ENCODE results near the gene ANKFN1.

Gene ANKFN1

GRCh38 chr17:56424543-56425044, 271.3 kb downstream of the ANKFN1 start:
- no peaks in the 10 kb centered on the region for H3K27me3 ChIP-seq (ENCODE audit: control insufficient read depth, insufficient read depth, low read length, poor library complexity, severe bottlenecking)
- 95 to 100% methylated on average over 2 of the region's 2 CpGs for whole genome bisulfite sequencing, 2 experiments
- no peaks in the 10 kb centered on the region for H3K4me1 ChIP-seq (ENCODE audit: control insufficient read depth, insufficient read depth, low read length)
- no peaks in the 10 kb centered on the region for H3K9me3 ChIP-seq (ENCODE audit: control insufficient read depth, low read length)
- no peaks in the 10 kb centered on the region for H3K36me3 ChIP-seq (ENCODE audit: control insufficient read depth, insufficient read depth, low read length)
- H3K4me3 ChIP-seq (ENCODE audit: insufficient read depth, low read depth, low read length) = no peak overlapping the region
- H3K27ac ChIP-seq (ENCODE audit: insufficient read depth, low read depth, low read length, poor library complexity, severe bottlenecking) = no peak overlapping the region

DNA sequence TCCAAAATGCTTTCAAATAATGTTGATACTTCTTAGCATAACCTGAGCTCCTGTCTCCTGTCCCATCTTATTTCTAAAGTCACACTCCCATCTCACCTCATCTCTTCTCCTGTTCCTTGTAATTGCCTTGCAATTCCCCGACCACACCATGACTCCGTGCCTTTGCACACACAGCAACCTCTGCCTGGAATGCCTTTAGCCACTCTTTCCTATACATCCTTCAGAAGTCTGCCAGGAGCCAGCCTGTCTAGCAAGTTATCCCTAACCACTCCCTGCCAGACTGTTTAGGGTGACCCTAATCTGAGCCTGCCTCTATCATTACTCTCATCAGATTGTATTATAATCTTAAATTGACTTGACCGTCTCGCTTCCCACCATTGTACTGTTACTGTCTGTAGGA, 272.2 kb downstream of the ANKFN1 start:
- H3K27me3 ChIP-seq (ENCODE audit: control insufficient read depth, insufficient read depth, low read length, poor library complexity, severe bottlenecking) = no peaks in the 10 kb centered on the region
- WGBS, 2 experiments = 92 to 95% methylated on average over 2 to 4 of the region's 4 CpGs
- H3K4me1 ChIP-seq (ENCODE audit: control insufficient read depth, insufficient read depth, low read length) = no peaks in the 10 kb centered on the region
- H3K4me3 ChIP-seq (ENCODE audit: insufficient read depth, low read depth, low read length) = no peak overlapping the region
- H3K27ac ChIP-seq (ENCODE audit: insufficient read depth, low read depth, low read length, poor library complexity, severe bottlenecking) = no peak overlapping the region
- H3K36me3 ChIP-seq (ENCODE audit: control insufficient read depth, insufficient read depth, low read length) = no peaks in the 10 kb centered on the region
- no peaks in the 10 kb centered on the region for H3K9me3 ChIP-seq (ENCODE audit: control insufficient read depth, low read length)

DNA sequence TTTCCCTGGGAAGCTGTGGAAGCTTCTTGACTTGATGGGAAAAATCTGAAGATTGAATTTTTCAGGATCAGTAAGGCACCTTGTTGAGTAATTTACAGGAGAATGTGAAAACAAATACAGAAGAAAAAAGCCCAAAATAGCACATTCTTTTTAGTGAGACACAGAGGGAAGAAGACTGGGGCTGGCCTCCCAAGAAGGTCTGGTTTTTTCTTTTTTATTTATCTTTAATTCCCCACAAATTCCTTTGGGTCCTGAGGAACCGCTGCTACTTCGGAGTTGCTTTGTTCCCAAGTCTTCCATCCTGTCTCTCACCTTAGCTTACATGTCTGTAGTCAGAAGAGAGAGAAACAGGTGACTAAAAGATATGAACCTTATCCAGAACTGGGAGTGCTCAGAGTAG, 273.6 kb downstream of the ANKFN1 start:
- Histone ChIP-seq H3K9me3 (ENCODE audit: control insufficient read depth, low read length) (no peaks in the 10 kb centered on the region), H3K27ac (ENCODE audit: insufficient read depth, low read depth, low read length, poor library complexity, severe bottlenecking) (no peak overlapping the region), H3K4me1 (ENCODE audit: control insufficient read depth, insufficient read depth, low read length) (peaks cover 7% of the 10 kb centered on the region), H3K27me3 (ENCODE audit: control insufficient read depth, insufficient read depth, low read length, poor library complexity, severe bottlenecking) (no peaks in the 10 kb centered on the region), H3K4me3 (ENCODE audit: insufficient read depth, low read depth, low read length) (no peak overlapping the region), H3K36me3 (ENCODE audit: control insufficient read depth, insufficient read depth, low read length) (no peaks in the 10 kb centered on the region)
- WGBS, 2 experiments = 79% methylated on average over 2 of the region's 2 CpGs; no CpG with 5 or more reads in 1 of the 2 experiments

GRCh38 chr17:56431736-56432135, 278.5 kb downstream of the ANKFN1 start:
- H3K9me3 ChIP-seq (ENCODE audit: control insufficient read depth, low read length) = no peaks in the 10 kb centered on the region
- 19 to 24% methylated on average over 3 of the region's 3 CpGs for whole genome bisulfite sequencing, 2 experiments
- H3K27me3 ChIP-seq (ENCODE audit: control insufficient read depth, insufficient read depth, low read length, poor library complexity, severe bottlenecking) = no peaks in the 10 kb centered on the region
- H3K4me3 ChIP-seq (ENCODE audit: insufficient read depth, low read depth, low read length) = no peak overlapping the region
- H3K36me3 ChIP-seq (ENCODE audit: control insufficient read depth, insufficient read depth, low read length) = no peaks in the 10 kb centered on the region
- peak overlapping the region; percentile 60 for H3K27ac ChIP-seq (ENCODE audit: insufficient read depth, low read depth, low read length, poor library complexity, severe bottlenecking)
- peaks cover 7% of the 10 kb centered on the region for H3K4me1 ChIP-seq (ENCODE audit: control insufficient read depth, insufficient read depth, low read length)

DNA sequence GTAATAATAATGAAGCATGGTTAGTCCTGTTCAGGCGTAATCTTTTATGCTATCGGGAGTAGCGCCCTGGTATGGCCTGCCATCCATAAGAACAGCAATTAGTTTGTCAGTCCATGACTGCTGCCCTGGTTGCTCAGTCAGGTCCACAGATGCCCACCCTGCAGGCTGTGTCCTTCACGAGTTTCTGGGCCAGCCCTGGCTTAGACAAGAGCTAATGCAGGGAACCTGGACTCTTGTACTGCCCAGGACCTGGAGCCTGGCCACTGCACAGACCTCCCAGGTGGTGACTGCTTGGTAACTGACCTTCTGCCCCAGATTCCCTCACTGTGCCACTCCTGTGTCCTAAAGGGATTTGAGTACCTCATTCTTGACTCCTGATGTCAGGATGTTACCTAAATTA, 279.2 kb downstream of the ANKFN1 start:
- H3K27ac ChIP-seq (ENCODE audit: insufficient read depth, low read depth, low read length, poor library complexity, severe bottlenecking) = no peak overlapping the region
- H3K4me1 ChIP-seq (ENCODE audit: control insufficient read depth, insufficient read depth, low read length) = peaks cover 7% of the 10 kb centered on the region
- no peaks in the 10 kb centered on the region for H3K9me3 ChIP-seq (ENCODE audit: control insufficient read depth, low read length)
- H3K27me3 ChIP-seq (ENCODE audit: control insufficient read depth, insufficient read depth, low read length, poor library complexity, severe bottlenecking) = no peaks in the 10 kb centered on the region
- no peaks in the 10 kb centered on the region for H3K36me3 ChIP-seq (ENCODE audit: control insufficient read depth, insufficient read depth, low read length)
- no peak overlapping the region for H3K4me3 ChIP-seq (ENCODE audit: insufficient read depth, low read depth, low read length)
- WGBS, 2 experiments = 90 to 93% methylated on average over 4 of the region's 4 CpGs

DNA sequence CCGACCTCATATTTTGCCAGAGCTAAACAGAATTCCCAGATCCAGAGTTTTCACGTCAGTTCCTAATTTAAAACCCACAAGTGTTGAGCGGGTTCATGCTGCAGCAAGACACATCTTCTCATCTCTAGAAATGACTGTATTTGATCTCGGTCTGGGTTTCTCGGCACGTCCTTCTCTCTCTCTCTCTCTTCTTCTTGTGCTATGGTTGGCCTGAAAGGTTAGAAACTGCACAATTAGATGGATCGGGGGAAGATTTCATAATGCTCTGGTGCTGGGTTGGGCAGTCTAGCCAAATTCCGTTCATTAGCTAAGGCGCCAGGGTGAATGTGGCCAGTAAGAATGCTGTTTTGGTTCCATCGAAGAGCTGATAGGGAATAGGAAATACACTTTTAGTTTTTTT, 281.3 kb downstream of the ANKFN1 start:
- 91 to 94% methylated on average over 10 of the region's 10 CpGs for WGBS, 2 experiments
- H3K9me3 ChIP-seq (ENCODE audit: control insufficient read depth, low read length) = no peaks in the 10 kb centered on the region
- no peak overlapping the region for H3K4me3 ChIP-seq (ENCODE audit: insufficient read depth, low read depth, low read length)
- no peaks in the 10 kb centered on the region for H3K27me3 ChIP-seq (ENCODE audit: control insufficient read depth, insufficient read depth, low read length, poor library complexity, severe bottlenecking)
- H3K4me1 ChIP-seq (ENCODE audit: control insufficient read depth, insufficient read depth, low read length) = peaks cover 7% of the 10 kb centered on the region
- no peak overlapping the region for H3K27ac ChIP-seq (ENCODE audit: insufficient read depth, low read depth, low read length, poor library complexity, severe bottlenecking)
- no peaks in the 10 kb centered on the region for H3K36me3 ChIP-seq (ENCODE audit: control insufficient read depth, insufficient read depth, low read length)

GRCh38 chr17:56436142-56436541, 282.9 kb downstream of the ANKFN1 start:
- H3K36me3 ChIP-seq (ENCODE audit: control insufficient read depth, insufficient read depth, low read length) = no peaks in the 10 kb centered on the region
- peaks cover 5% of the 10 kb centered on the region for H3K4me1 ChIP-seq (ENCODE audit: control insufficient read depth, insufficient read depth, low read length)
- H3K4me3 ChIP-seq (ENCODE audit: insufficient read depth, low read depth, low read length) = no peak overlapping the region
- H3K27me3 ChIP-seq (ENCODE audit: control insufficient read depth, insufficient read depth, low read length, poor library complexity, severe bottlenecking) = no peaks in the 10 kb centered on the region
- H3K9me3 ChIP-seq (ENCODE audit: control insufficient read depth, low read length) = no peaks in the 10 kb centered on the region
- no peak overlapping the region for H3K27ac ChIP-seq (ENCODE audit: insufficient read depth, low read depth, low read length, poor library complexity, severe bottlenecking)
- 89 to 99% methylated on average over 4 of the region's 4 CpGs for WGBS, 2 experiments

DNA sequence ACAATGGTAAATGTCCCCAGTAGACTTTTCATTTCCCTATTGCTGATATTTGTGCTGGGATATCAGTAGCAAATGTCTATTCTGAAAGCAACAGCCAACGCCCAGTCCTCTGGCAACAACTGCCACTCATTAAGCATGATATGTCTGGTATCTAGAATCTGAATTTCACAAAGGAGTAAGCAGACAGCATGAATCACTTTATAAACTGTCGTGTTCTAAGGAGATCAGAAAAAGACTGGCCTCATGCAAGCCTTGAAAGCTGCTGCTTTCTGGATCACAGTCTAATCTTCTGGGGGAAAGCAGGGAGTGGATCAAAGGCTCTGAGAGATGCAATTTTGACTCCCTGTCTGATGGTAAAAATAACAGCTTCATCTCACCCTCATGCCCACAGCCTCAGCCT, 287.1 kb downstream of the ANKFN1 start:
- H3K27me3 ChIP-seq (ENCODE audit: control insufficient read depth, insufficient read depth, low read length, poor library complexity, severe bottlenecking) = no peaks in the 10 kb centered on the region
- H3K27ac ChIP-seq (ENCODE audit: insufficient read depth, low read depth, low read length, poor library complexity, severe bottlenecking) = no peak overlapping the region
- H3K4me1 ChIP-seq (ENCODE audit: control insufficient read depth, insufficient read depth, low read length) = no peaks in the 10 kb centered on the region
- H3K4me3 ChIP-seq (ENCODE audit: insufficient read depth, low read depth, low read length) = no peak overlapping the region
- H3K36me3 ChIP-seq (ENCODE audit: control insufficient read depth, insufficient read depth, low read length) = no peaks in the 10 kb centered on the region
- no peaks in the 10 kb centered on the region for H3K9me3 ChIP-seq (ENCODE audit: control insufficient read depth, low read length)
- WGBS, 2 experiments = 84 to 85% methylated on average over 2 of the region's 2 CpGs

GRCh38 chr17:56441308-56441707, 288.0 kb downstream of the ANKFN1 start:
- 50 to 57% methylated on average over 3 of the region's 3 CpGs for WGBS, 2 experiments
- Histone ChIP-seq H3K27me3 (ENCODE audit: control insufficient read depth, insufficient read depth, low read length, poor library complexity, severe bottlenecking) (no peaks in the 10 kb centered on the region), H3K4me3 (ENCODE audit: insufficient read depth, low read depth, low read length) (no peak overlapping the region), H3K36me3 (ENCODE audit: control insufficient read depth, insufficient read depth, low read length) (no peaks in the 10 kb centered on the region), H3K4me1 (ENCODE audit: control insufficient read depth, insufficient read depth, low read length) (no peaks in the 10 kb centered on the region), H3K9me3 (ENCODE audit: control insufficient read depth, low read length) (no peaks in the 10 kb centered on the region), H3K27ac (ENCODE audit: insufficient read depth, low read depth, low read length, poor library complexity, severe bottlenecking) (no peak overlapping the region)

DNA sequence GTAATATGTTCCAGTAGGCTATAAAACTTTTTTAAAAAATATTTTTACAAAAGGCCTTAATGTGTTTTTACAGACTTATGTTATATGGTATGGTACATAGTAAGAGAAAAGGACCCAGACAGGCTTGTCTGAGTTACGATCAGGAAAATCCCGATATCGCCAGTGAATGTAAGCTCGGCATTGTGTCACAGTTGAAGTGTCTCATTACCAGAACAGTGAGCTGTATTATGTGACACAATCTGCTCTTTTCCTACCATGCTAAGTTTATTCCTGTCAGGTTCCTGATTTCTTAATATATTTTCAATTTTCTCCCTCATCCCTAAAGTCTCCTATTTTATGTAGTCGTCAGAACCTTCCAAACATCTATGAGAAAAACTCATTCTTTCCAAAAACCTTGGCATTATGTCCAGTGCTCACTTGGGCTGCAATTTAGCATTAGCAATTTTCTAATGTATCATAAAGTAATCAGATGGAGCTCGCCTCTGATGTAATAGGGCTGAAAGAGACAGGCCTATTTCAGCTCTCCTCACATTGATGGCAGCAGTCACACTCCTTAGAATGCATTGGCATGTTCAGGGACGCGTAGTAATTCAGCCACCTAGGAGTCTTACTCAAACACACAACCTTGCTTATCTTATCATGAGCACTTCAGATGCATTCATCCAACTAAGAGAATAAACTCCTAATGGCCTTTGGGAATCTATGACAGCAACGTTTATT, 292.6 kb downstream of the ANKFN1 start:
- no peak overlapping the region for H3K27ac ChIP-seq (ENCODE audit: insufficient read depth, low read depth, low read length, poor library complexity, severe bottlenecking)
- H3K9me3 ChIP-seq (ENCODE audit: control insufficient read depth, low read length) = no peaks in the 10 kb centered on the region
- WGBS, 2 experiments = 93 to 94% methylated on average over 9 of the region's 9 CpGs
- no peaks in the 10 kb centered on the region for H3K36me3 ChIP-seq (ENCODE audit: control insufficient read depth, insufficient read depth, low read length)
- no peaks in the 10 kb centered on the region for H3K4me1 ChIP-seq (ENCODE audit: control insufficient read depth, insufficient read depth, low read length)
- H3K27me3 ChIP-seq (ENCODE audit: control insufficient read depth, insufficient read depth, low read length, poor library complexity, severe bottlenecking) = no peaks in the 10 kb centered on the region
- H3K4me3 ChIP-seq (ENCODE audit: insufficient read depth, low read depth, low read length) = no peak overlapping the region

Measured in ectodermal cell (in vitro differentiated cells).